H1 (cell line): ENCODE results near the gene DAG1. TPM values are rescaled to one million over a fixed set of nuclear protein-coding genes. Genes with fewer than 3 reads are reported as not detected.

ENCODE experiments used
- CTCF ChIA-PET: fragments of 300-600 bp; sonication (Branson Sonifier 250); formaldehyde crosslinking; loops from one replicate; lab custom pipeline; 2021; ENCODE audit not compliant: partially characterized antibody; lab: Charles Lee
- POLR2A ChIA-PET: fragments of 300-600 bp; sonication (Branson Sonifier 250); formaldehyde crosslinking; loops from one replicate; lab custom pipeline; 2021; ENCODE audit warnings: inconsistent platforms; ENCODE audit not compliant: partially characterized antibody; lab: Charles Lee
- DNase-seq, 2 experiments: peaks; one replicate each; pipeline versions ENCODE4 v3.0.0 to v3.0.0-alpha.2; 2010 to 2022; ENCODE audit warnings: low spot score in 2 of 2, low read depth in 1 of 2, mixed read lengths in 1 of 2
- FAIRE-seq: peaks from 2 replicates; lab custom pipeline; 2011; peaks lifted over from hg19 to GRCh38; lab: Jason Lieb, UNC
- H2AFZ ChIP-seq: 2 replicates; pipeline ENCODE4 v1.8.1; 2012; ENCODE audit warnings: low read length, inconsistent platforms
- H2AK5ac ChIP-seq: 2 replicates; pipeline ENCODE4 v1.6.1; 2013; ENCODE audit warnings: low read depth, low read length
- H2BK120ac ChIP-seq: replicated peaks from 2 replicates; pipeline ENCODE3; 2013; ENCODE audit warnings: low read depth, low read length, inconsistent platforms
- H2BK12ac ChIP-seq: 2 replicates; pipeline ENCODE4 v1.6.1; 2013; ENCODE audit warnings: low read depth, low read length
- H2BK15ac ChIP-seq: 2 replicates; pipeline ENCODE4 v1.6.1; 2013; ENCODE audit warnings: low read length
- H2BK20ac ChIP-seq: 2 replicates; pipeline ENCODE4 v1.6.1; 2013; ENCODE audit warnings: low read length
- H2BK5ac ChIP-seq: 2 replicates; pipeline ENCODE4 v1.6.1; 2013; ENCODE audit warnings: low read depth, low read length
- H3K14ac ChIP-seq: 2 replicates; pipeline ENCODE4 v1.6.1; 2013; ENCODE audit warnings: inconsistent platforms; ENCODE audit not compliant: insufficient read length
- H3K18ac ChIP-seq: 2 replicates; pipeline ENCODE4 v1.6.1; 2013; ENCODE audit warnings: low read length; ENCODE audit errors: extremely low read depth
- H3K23ac ChIP-seq: 2 replicates; pipeline ENCODE4 v1.6.1; 2013; ENCODE audit warnings: inconsistent platforms; ENCODE audit not compliant: insufficient read length
- H3K23me2 ChIP-seq: 2 replicates; pipeline ENCODE4 v1.6.1; 2013; ENCODE audit warnings: low read depth, low read length
- H3K27ac ChIP-seq: 2 replicates; pipeline ENCODE4 v1.6.1; 2011; ENCODE audit warnings: low read depth, low read length, inconsistent platforms
- H3K27me3 ChIP-seq, 4 experiments: replicated peaks in 1 of 4; 1 replicate in 1 of 4; 2 replicates in 3 of 4; pipeline versions ENCODE4 v1.6.1 to v1.8.1; 2011 to 2013; ENCODE audit warnings: low read length in 3 of 4, mild to moderate bottlenecking in 3 of 4, inconsistent platforms in 2 of 4, mixed read lengths in 2 of 4, moderate library complexity in 1 of 4; ENCODE audit not compliant: control insufficient read depth in 3 of 4, insufficient read depth in 3 of 4; ENCODE audit errors: extremely low read depth in 1 of 4
- H3K36me3 ChIP-seq, 4 experiments: 2 replicates each; pipeline versions ENCODE4 v1.6.1 to v1.8.1; 2011 to 2013; ENCODE audit warnings: mild to moderate bottlenecking in 4 of 4, low read length in 3 of 4, moderate library complexity in 2 of 4, control low read depth in 1 of 4, inconsistent platforms in 1 of 4; ENCODE audit not compliant: insufficient read depth in 4 of 4, control insufficient read depth in 2 of 4
- H3K4ac ChIP-seq: replicated peaks from 2 replicates; pipeline ENCODE3; 2013; ENCODE audit warnings: low read length, low read depth, mixed read lengths, inconsistent platforms; ENCODE audit not compliant: insufficient read length
- H3K4me1 ChIP-seq, 4 experiments: replicated peaks in 1 of 4; 1 replicate in 1 of 4; 2 replicates in 3 of 4; pipeline versions ENCODE4 v1.6.1 to v1.8.1; 2011 to 2013; ENCODE audit warnings: low read length in 3 of 4, inconsistent platforms in 2 of 4, mixed read lengths in 1 of 4; ENCODE audit not compliant: insufficient read depth in 4 of 4, control insufficient read depth in 3 of 4
- H3K4me2 ChIP-seq, 2 experiments: 2 replicates each; pipeline versions ENCODE4 v1.6.1 to v1.8.1; 2011 to 2013; ENCODE audit warnings: low read depth in 2 of 2, low read length in 2 of 2, control low read depth in 1 of 2, inconsistent platforms in 1 of 2, mild to moderate bottlenecking in 1 of 2; ENCODE audit not compliant: insufficient read depth in 1 of 2
- H3K4me3 ChIP-seq, 4 experiments: fragments of 200-600, 300-600 bp in 1 of 4; sonication (generic), shearing (Covaris generic), sonication (Bioruptor Twin) in 1 of 4; 2 replicates each; pipeline versions ENCODE4 v1.5.1 to v1.8.1; 2011 to 2016; ENCODE audit warnings: low read length in 4 of 4, low read depth in 3 of 4, control low read depth in 2 of 4, inconsistent platforms in 2 of 4, mild to moderate bottlenecking in 2 of 4, mixed read lengths in 1 of 4, moderate library complexity in 1 of 4; ENCODE audit not compliant: insufficient read depth in 2 of 4; ENCODE audit errors: extremely low read depth in 1 of 4
- H3K56ac ChIP-seq: replicated peaks from 2 replicates; pipeline ENCODE3; 2013; ENCODE audit warnings: low read depth, mild to moderate bottlenecking, mixed read lengths, low read length, inconsistent platforms; ENCODE audit not compliant: insufficient read length
- H3K79me1 ChIP-seq: 2 replicates; pipeline ENCODE4 v1.6.1; 2013; ENCODE audit warnings: low read depth, low read length, control low read depth
- H3K79me2 ChIP-seq, 2 experiments: 2 replicates each; pipeline versions ENCODE4 v1.6.1 to v1.8.1; 2012 to 2013; ENCODE audit warnings: low read length in 2 of 2, mild to moderate bottlenecking in 2 of 2, inconsistent platforms in 1 of 2; ENCODE audit not compliant: insufficient read depth in 2 of 2, control insufficient read depth in 1 of 2
- H3K9ac ChIP-seq, 4 experiments: replicated peaks in 1 of 4; 1 replicate in 1 of 4; 2 replicates in 3 of 4; pipeline versions ENCODE4 v1.6.1 to v1.8.1; 2011 to 2013; ENCODE audit warnings: low read depth in 3 of 4, low read length in 3 of 4, control low read depth in 2 of 4, mild to moderate bottlenecking in 2 of 4, moderate library complexity in 2 of 4, inconsistent platforms in 1 of 4; ENCODE audit errors: extremely low read depth in 1 of 4
- H3K9me3 ChIP-seq, 2 experiments: 2 replicates each; pipeline versions ENCODE4 v1.6.1 to v1.8.1; 2012 to 2013; ENCODE audit warnings: mild to moderate bottlenecking in 2 of 2, moderate library complexity in 2 of 2, control low read depth in 1 of 2, inconsistent platforms in 1 of 2, low read depth in 1 of 2, low read length in 1 of 2, mixed read lengths in 1 of 2; ENCODE audit not compliant: insufficient read depth in 2 of 2
- H4K20me1 ChIP-seq, 2 experiments: replicated peaks in 1 of 2; 2 replicates each; pipeline versions ENCODE3 to v1.8.1; 2011 to 2013; ENCODE audit warnings: inconsistent platforms in 2 of 2, low read length in 2 of 2, mild to moderate bottlenecking in 1 of 2; ENCODE audit not compliant: insufficient read depth in 2 of 2, control insufficient read depth in 1 of 2
- H4K5ac ChIP-seq: 2 replicates; pipeline ENCODE4 v1.6.1; 2013; ENCODE audit warnings: low read length, low read depth, mixed read lengths, inconsistent platforms; ENCODE audit not compliant: insufficient read length
- H4K8ac ChIP-seq: 2 replicates; pipeline ENCODE4 v1.8.0; 2013; ENCODE audit warnings: mild to moderate bottlenecking, moderate library complexity, low read length, inconsistent platforms; ENCODE audit not compliant: insufficient read depth; ENCODE audit errors: extremely low read depth
- H4K91ac ChIP-seq: replicated peaks from 2 replicates; pipeline ENCODE3; 2013; ENCODE audit warnings: low read length, mixed read lengths, inconsistent platforms; ENCODE audit not compliant: insufficient read length
- POLR2A ChIP-seq, 2 experiments: IDR thresholded peaks; 1 replicate in 1 of 2; 2 replicates in 1 of 2; pipeline ENCODE4 v1.6.1; 2011; ENCODE audit warnings: low read depth in 2 of 2, low read length in 2 of 2, mild to moderate bottlenecking in 2 of 2; ENCODE audit errors: control extremely low read depth in 1 of 2
- TBP ChIP-seq: IDR thresholded peaks from 2 replicates; pipeline ENCODE4 v1.6.1; 2011; ENCODE audit warnings: low read depth, low read length, improper control_type of control experiment
- WGBS, 2 experiments: shearing (Covaris generic) in 1 of 2; methylation state at CpG; one replicate each; pipeline versions ENCODE4 v1.1.6 to v1.1.7; 2013 to 2015; ENCODE audit warnings: low lambda C conversion rate in 2 of 2, mixed read lengths in 2 of 2, inconsistent platforms in 1 of 2, low coverage in 1 of 2, missing lambda C conversion rate in 1 of 2; ENCODE audit not compliant: insufficient replicate concordance in 2 of 2, insufficient coverage in 1 of 2, insufficient read length in 1 of 2; ENCODE audit errors: extremely low coverage in 1 of 2, missing lambda C conversion rate in 1 of 2; 5-methylcytosine and 5-hydroxymethylcytosine counted together
- polyA plus RNA-seq, 7 experiments: library from polyadenylated mRNA; depleted of rRNA in 3 of 7; stranded (reverse) in 5 of 7; unstranded in 2 of 7; fragments of >200 nt in 5 of 7; fragments of 200-250 nt in 2 of 7; gene quantifications; 1 replicate in 5 of 7; 2 replicates in 1 of 7; 4 replicates in 1 of 7; pipeline versions ENCODE4 v1.2.1 to v1.2.3, GENCODE V29; 2011 to 2013; ENCODE audit warnings: missing spikeins in 2 of 7, mixed read lengths in 2 of 7
- total RNA-seq: library from RNA; stranded (reverse); fragmentation: NEBNext Ultra II Directional; extraction: Animal tissue kit (Norgen Biotek cat#: 25700); gene quantifications from 2 replicates; pipeline ENCODE4 v1.2.1, GENCODE V29; 2021

Gene DAG1
- total and polyA plus RNA-seq, 2 of the 8 experiments (the other 6 are each of a cell fraction or from before 2014, with no cell fraction given) = 97.5 to 138 TPM

- ChIA-PET POLR2A (interaction anchor here (1.0 to 11.8 kb wide), 9 partner anchors 11 to 368 kb away, joined by 3 to 205 read pairs (median 4); partner anchors contain the start of genes DAG1, GPX1, RHOA and TCTA), CTCF (interaction anchor here (0.6 to 4.4 kb wide), 7 partner anchors 10 to 211 kb away, joined by 3 to 32 read pairs (median 4); partner anchors contain the start of gene DAG1)
- H3K4me1 ChIP-seq = peaks cover 16 to 34% (median 30%) of the 10 kb centered on the region in 4 experiments
- TF ChIP-seq TBP (no peak), POLR2A (IDR thresholded peaks at IDR 0.05; ENCODE audit: control extremely low read depth in 1 of 2, low read depth in 2 of 2, low read length in 2 of 2) (peak in 1 of 2 experiments; percentile 18; a peak in 1 of 3 replicates)
- peak overlapping the region; percentile 89 for H3K27ac ChIP-seq
- H4K20me1 ChIP-seq = no peaks in the 10 kb centered on the region
- FAIRE-seq (no peak), DNase-seq (no peak)
- peak overlapping the region; percentile 100 for H3K18ac ChIP-seq
- no peaks in the 10 kb centered on the region for H3K79me2 ChIP-seq
- no peaks in the 10 kb centered on the region for H3K79me1 ChIP-seq
- H2BK20ac ChIP-seq = peak overlapping the region; percentile 5
- H2BK120ac ChIP-seq = peak overlapping the region; percentile 80
- peak overlapping the region; percentile 99 for H2BK12ac ChIP-seq
- peak overlapping the region in 2 of 4 experiments; percentile 25 to 26; a peak in 3 of 7 replicates for H3K9ac ChIP-seq
- no peak overlapping the region for H2AFZ ChIP-seq
- H4K8ac ChIP-seq = peak overlapping the region; percentile 63; the same call in 1 of the 2 replicates
- H3K56ac ChIP-seq = no peak overlapping the region
- H3K4ac ChIP-seq = peak overlapping the region; percentile 16
- no peaks in the 10 kb centered on the region for H3K27me3 ChIP-seq
- H3K4me3 ChIP-seq = peak overlapping the region in 1 of 4 experiments; percentile 34; a peak in 4 of 8 replicates
- H4K91ac ChIP-seq = peak overlapping the region; percentile 88
- H3K9me3 ChIP-seq = no peaks in the 10 kb centered on the region
- no peak overlapping the region for H3K23ac ChIP-seq
- H3K36me3 ChIP-seq = no peaks in the 10 kb centered on the region
- H4K5ac ChIP-seq = peak overlapping the region; percentile 84
- 89% methylated on average over 4 of the region's 4 CpGs; no CpG with 5 or more reads in 1 of the 2 experiments for WGBS, 2 experiments
- H2BK5ac ChIP-seq = peak overlapping the region; percentile 98
- H3K4me2 ChIP-seq = peak overlapping the region; percentile 26 to 56
- peak overlapping the region; percentile 65; the same call in 1 of the 2 replicates for H2BK15ac ChIP-seq
- peak overlapping the region; percentile 98 for H2AK5ac ChIP-seq
- no peak overlapping the region for H3K14ac ChIP-seq
- H3K23me2 ChIP-seq = no peaks in the 10 kb centered on the region
Observed at GRCh38 chr3:49460956-49461355, 9.1 kb upstream of the DAG1 start.
